MCF 10A (cell line): ENCODE data around the gene WDR31. TPM values are rescaled to one million over a fixed set of nuclear protein-coding genes. Genes with fewer than 3 reads are reported as not detected.

Experiments
- BruUV-seq: library from RNA; stranded (reverse); fragments of 400-500 nt; replicated peaks from 2 replicates; lab custom pipeline; 2021; lab: Mats Ljungman, UMichigan
- CTCF ChIA-PET: fragments of 300-600 bp; sonication (Branson Sonifier 250); formaldehyde crosslinking; extraction: SDS; loops from one replicate; lab custom pipeline; 2021; ENCODE audit warnings: antibody characterized with exemption, inconsistent platforms; lab: Yijun Ruan, JAX
- POLR2A ChIA-PET: fragments of 300-600, 350-650 bp; sonication (Branson Sonifier 250); formaldehyde crosslinking; extraction: SDS; loops from one replicate; lab custom pipeline; 2020; ENCODE audit warnings: antibody characterized with exemption, inconsistent platforms; lab: Yijun Ruan, JAX
- DNase-seq: peaks from one replicate; pipeline ENCODE4 v3.0.0-alpha.2; 2018; ENCODE audit not compliant: unreplicated experiment
- H3K27ac Mint-ChIP-seq: one replicate; pipeline ENCODE4 v1.8.0; 2022; ENCODE audit warnings: mild to moderate bottlenecking, low read depth, mixed read lengths; ENCODE audit not compliant: unreplicated experiment
- H3K27me3 Mint-ChIP-seq: one replicate; pipeline ENCODE4 v1.8.0; 2022; ENCODE audit warnings: mixed read lengths; ENCODE audit not compliant: insufficient read depth, unreplicated experiment
- H3K36me3 Mint-ChIP-seq: one replicate; pipeline ENCODE4 v1.8.0; 2022; ENCODE audit warnings: mild to moderate bottlenecking, moderate library complexity, mixed read lengths; ENCODE audit not compliant: insufficient read depth, unreplicated experiment
- H3K4me1 Mint-ChIP-seq: one replicate; pipeline ENCODE4 v1.8.0; 2022; ENCODE audit warnings: mixed read lengths; ENCODE audit not compliant: insufficient read depth, unreplicated experiment
- H3K4me3 Mint-ChIP-seq: one replicate; pipeline ENCODE4 v1.8.0; 2022; ENCODE audit warnings: mild to moderate bottlenecking, moderate library complexity, mixed read lengths; ENCODE audit not compliant: unreplicated experiment
- H3K9me3 Mint-ChIP-seq: one replicate; pipeline ENCODE4 v1.8.0; 2022; ENCODE audit warnings: mixed read lengths; ENCODE audit not compliant: unreplicated experiment
- CTCF ChIP-seq: fragments of 200-600 bp; IDR thresholded peaks from one replicate; pipeline ENCODE4 v1.8.0; 2022; ENCODE audit warnings: antibody characterized with exemption, mild to moderate bottlenecking; ENCODE audit not compliant: unreplicated experiment
- intact Hi-C: fragments of 100-400 bp; cut with micrococcal nuclease; formaldehyde crosslinking; loops from 2 replicates; pipeline ENCODE4 v1.14.1; 2022
- total RNA-seq: library from RNA; stranded (reverse); gene quantifications from 2 replicates; pipeline ENCODE4 v1.2.3, GENCODE V29; 2022

WDR31 gene
- total RNA-seq, 1 experiment from 2014 or later: 2.3 TPM

- Mint-ChIP-seq H3K9me3 (no peaks in the 10 kb centered on the region), H3K27ac (no peak overlapping the region), H3K27me3 (peaks cover 12% of the 10 kb centered on the region), H3K36me3 (peaks cover under 1% of the 10 kb centered on the region), H3K4me3 (no peak overlapping the region), H3K4me1 (peaks cover 5% of the 10 kb centered on the region)
- POLR2A ChIA-PET: no interaction called here
- intact Hi-C loops: loop anchor here (10.0 kb wide), 1 partner anchor 287 kb away; no protein-coding TSS in a partner anchor
- DNase-seq: no peak
- no peak for TF ChIP-seq CTCF
- BruUV-seq: no TSS peak
- CTCF ChIA-PET: interaction anchor here (1.5 to 3.3 kb wide), 3 partner anchors 11 to 100 kb away, joined by 15 to 30 read pairs (median 16); partner anchors contain the start of gene ALAD
These were observed 32.6 kb downstream of the WDR31 start for GRCh38 chr9:113307396-113307975.

DNA sequence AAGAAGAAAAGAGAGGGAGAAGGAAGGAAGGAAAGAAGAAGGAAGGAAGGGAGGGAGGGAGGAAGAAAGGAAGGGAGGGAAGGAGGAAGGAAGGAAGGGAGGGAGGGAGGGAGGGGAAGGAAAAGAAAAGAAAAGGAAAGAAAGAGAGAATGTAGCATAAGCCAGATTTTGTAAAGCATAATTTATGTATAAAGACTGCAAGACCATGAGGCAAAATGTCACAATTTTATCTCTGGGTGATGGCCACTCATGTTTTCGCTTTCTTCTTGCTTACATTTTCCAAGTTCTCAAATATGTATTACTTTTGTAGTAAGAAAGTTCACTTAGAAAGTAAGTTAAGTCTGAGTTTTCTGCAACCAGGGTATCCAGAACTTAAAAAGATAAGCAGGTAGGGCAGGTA is 33.5 kb downstream of the WDR31 start:
- no TSS peak for BruUV-seq
- POLR2A ChIA-PET: interaction anchor here (1.0 kb wide), 1 partner anchor 53 kb away, joined by 3 read pairs; no protein-coding TSS in a partner anchor
- peak overlapping the region; percentile 16 for H3K27ac Mint-ChIP-seq
- peaks cover 6% of the 10 kb centered on the region for H3K36me3 Mint-ChIP-seq
- intact Hi-C loops: loop anchor here (10.0 kb wide), 1 partner anchor 288 kb away; no protein-coding TSS in a partner anchor
- H3K4me3 Mint-ChIP-seq: no peak overlapping the region
- CTCF ChIA-PET: interaction anchor here (0.7 kb wide), 1 partner anchor 16 kb away, joined by 4 read pairs; no protein-coding TSS in a partner anchor
- no peak for DNase-seq
- no peaks in the 10 kb centered on the region for H3K9me3 Mint-ChIP-seq
- peaks cover 20% of the 10 kb centered on the region for H3K27me3 Mint-ChIP-seq
- no peak for TF ChIP-seq CTCF
- peaks cover 5% of the 10 kb centered on the region for H3K4me1 Mint-ChIP-seq

DNA sequence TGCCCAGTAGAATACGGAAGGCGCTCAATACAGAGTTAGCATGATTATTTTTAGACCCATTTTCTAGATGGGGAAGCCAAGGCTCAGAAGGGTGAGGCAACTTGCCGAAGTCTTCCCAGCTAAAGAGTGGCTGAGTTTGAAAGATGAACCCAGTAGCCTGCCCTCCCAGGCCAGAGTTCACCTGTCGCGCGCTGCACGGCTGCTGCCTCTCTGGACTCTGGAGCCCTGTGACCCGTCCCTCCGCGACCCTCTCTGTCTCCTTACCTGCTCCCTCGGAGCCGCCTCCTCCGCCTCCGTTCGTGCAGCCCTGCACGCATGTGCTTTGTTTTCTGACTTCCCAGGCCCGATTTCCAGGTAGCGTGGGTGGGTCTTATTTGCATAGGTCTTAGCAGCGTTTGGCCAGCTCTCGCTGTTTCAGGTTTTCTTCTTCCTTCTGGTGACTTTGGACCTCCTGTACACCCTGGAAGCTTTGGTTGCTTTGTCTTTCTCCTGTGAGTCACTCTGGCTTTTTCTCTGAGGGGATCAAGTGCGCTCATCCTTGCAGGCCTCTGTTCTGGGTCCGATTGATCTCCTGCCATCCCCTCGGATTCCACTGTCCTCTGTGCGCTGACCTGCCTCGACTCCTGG is 37.2 kb downstream of the WDR31 start, which contains the start of gene RNF183:
Gene RNF183, minus strand, starts transcription at position 585 of the 627 bp plus-strand sequence. CDS start 5,192 bp downstream, outside the sequence.
- Mint-ChIP-seq H3K36me3 (peaks cover 13% of the 10 kb centered on the region), H3K27ac (no peak within 1 kb of the TSS), H3K4me3 (no peak within 1 kb of the TSS), H3K27me3 (peaks cover 47% of the 10 kb centered on the region), H3K9me3 (no peaks in the 10 kb centered on the region), H3K4me1 (peaks cover 5% of the 10 kb centered on the region)
- intact Hi-C loops: loop anchor here (10.0 kb wide), 1 partner anchor 292 kb away; no protein-coding TSS in a partner anchor
- DNase-seq: no peak
- CTCF ChIA-PET: interaction anchor here (0.6 kb wide), 1 partner anchor 1706 kb away, joined by 4 read pairs; no protein-coding TSS in a partner anchor
- TF ChIP-seq CTCF: no peak
- BruUV-seq: no TSS peak
- POLR2A ChIA-PET: interaction anchor here (0.6 kb wide), 1 partner anchor 1064 kb away, joined by 5 read pairs; no protein-coding TSS in a partner anchor

DNA sequence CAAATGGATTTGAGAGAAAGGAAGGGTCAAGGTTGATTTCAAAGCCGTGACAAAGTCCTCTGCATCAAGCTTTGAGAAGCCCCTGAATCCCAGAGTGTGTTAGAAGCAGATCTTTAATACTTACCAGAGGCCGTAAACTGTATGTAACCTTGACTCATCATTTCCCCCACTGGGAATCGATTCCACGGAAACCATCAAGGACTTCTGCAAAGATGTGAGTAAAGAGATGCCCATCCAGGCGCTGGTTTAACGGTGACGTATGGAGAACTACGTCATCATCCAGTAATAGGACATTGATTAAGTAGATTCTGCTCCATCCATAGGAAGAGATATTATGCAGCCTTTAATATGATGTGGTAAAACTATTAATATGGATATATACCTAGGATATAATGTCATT is 38.5 kb downstream of the WDR31 start:
- no peak overlapping the region for H3K27ac Mint-ChIP-seq
- no peak for DNase-seq
- BruUV-seq: no TSS peak
- intact Hi-C loops: loop anchor here (10.0 kb wide), 1 partner anchor 293 kb away; no protein-coding TSS in a partner anchor
- CTCF ChIA-PET: interaction anchor here (0.6 kb wide), 1 partner anchor 471 kb away, joined by 4 read pairs; no protein-coding TSS in a partner anchor
- H3K36me3 Mint-ChIP-seq: peaks cover 13% of the 10 kb centered on the region
- peaks cover 5% of the 10 kb centered on the region for H3K4me1 Mint-ChIP-seq
- no peaks in the 10 kb centered on the region for H3K9me3 Mint-ChIP-seq
- no peak overlapping the region for H3K4me3 Mint-ChIP-seq
- peaks cover 47% of the 10 kb centered on the region for H3K27me3 Mint-ChIP-seq
- no peak for TF ChIP-seq CTCF
- POLR2A ChIA-PET: interaction anchor here (0.9 kb wide), 1 partner anchor 86 kb away, joined by 3 read pairs; no protein-coding TSS in a partner anchor
